ENCODE measurements around the gene ATP2B3.

ATP2B3 gene

DNA sequence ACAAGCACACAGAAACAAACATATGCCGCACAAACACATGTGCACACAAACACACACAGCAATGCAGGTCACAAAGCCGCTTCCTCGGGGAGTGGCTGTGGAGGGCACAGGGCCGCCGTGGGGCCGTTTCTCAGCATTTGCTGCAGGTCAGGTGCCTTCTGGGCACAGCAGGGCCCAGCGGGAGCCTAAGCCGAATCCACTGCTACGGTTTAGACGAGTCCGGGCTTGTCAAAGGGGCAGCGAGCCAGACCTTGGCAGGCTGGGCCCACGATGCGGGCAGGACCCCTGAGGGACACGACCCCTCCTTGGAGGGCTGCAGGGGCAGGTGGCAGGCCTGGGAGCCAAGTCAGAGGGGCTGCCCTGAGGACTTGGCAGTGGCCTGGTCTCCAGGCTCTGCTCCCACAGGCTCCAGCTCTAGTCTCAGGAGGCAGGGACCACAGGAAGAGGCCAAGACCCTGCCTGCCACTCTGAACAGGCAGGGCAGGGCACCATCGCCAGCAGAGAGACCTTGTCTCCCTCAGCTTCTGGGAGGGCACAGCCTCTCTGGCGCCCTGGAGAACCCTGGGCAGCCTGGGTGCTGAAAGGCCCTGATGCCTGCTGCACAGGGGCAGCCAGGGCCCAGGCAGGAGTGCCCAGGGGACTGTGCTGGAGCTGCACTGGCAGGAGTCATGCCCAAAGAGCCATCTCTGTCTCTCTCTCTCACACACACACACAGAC is 5.5 kb upstream of the ATP2B3 start:
- Histone ChIP-seq H3K9me3 (ENCODE audit: control insufficient read depth in 1 of 2, low read length in 2 of 2) (no peaks in the 10 kb centered on the region), H3K27me3 (ENCODE audit: low read depth, low read length) (no peaks in the 10 kb centered on the region), H3K36me3 (ENCODE audit: control insufficient read depth in 1 of 2, insufficient read depth in 2 of 2, low read length in 2 of 2) (no peaks in the 10 kb centered on the region), H3K4me1 (ENCODE audit: control insufficient read depth in 1 of 2, insufficient read depth in 2 of 2, low read length in 2 of 2) (no peaks in the 10 kb centered on the region), H3K4me3 (ENCODE audit: low read depth in 1 of 2, low read length in 2 of 2) (no peak overlapping the region), H3K27ac (ENCODE audit: low read length) (no peak overlapping the region)

DNA sequence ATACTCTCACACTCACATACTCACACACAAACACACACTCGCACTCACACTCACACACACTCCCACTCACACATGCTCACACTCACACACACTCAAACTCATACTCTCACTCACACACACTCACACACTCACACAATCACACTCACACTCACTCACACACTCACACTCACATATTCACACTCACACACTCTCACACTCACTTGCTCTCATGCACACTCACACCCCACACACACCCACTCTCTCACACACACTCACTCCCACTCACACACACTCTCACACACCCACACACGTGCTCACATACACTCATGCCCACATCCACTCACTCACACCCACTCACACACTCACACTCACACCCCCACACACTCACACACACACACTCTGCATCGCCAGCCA is 4.9 kb upstream of the ATP2B3 start:
- H3K9me3 ChIP-seq (ENCODE audit: control insufficient read depth in 1 of 2, low read length in 2 of 2): no peaks in the 10 kb centered on the region
- H3K4me3 ChIP-seq (ENCODE audit: low read depth in 1 of 2, low read length in 2 of 2): no peak overlapping the region
- no peaks in the 10 kb centered on the region for H3K36me3 ChIP-seq (ENCODE audit: control insufficient read depth in 1 of 2, insufficient read depth in 2 of 2, low read length in 2 of 2)
- H3K27ac ChIP-seq (ENCODE audit: low read length): no peak overlapping the region
- H3K27me3 ChIP-seq (ENCODE audit: low read depth, low read length): no peaks in the 10 kb centered on the region
- no peaks in the 10 kb centered on the region for H3K4me1 ChIP-seq (ENCODE audit: control insufficient read depth in 1 of 2, insufficient read depth in 2 of 2, low read length in 2 of 2)

DNA sequence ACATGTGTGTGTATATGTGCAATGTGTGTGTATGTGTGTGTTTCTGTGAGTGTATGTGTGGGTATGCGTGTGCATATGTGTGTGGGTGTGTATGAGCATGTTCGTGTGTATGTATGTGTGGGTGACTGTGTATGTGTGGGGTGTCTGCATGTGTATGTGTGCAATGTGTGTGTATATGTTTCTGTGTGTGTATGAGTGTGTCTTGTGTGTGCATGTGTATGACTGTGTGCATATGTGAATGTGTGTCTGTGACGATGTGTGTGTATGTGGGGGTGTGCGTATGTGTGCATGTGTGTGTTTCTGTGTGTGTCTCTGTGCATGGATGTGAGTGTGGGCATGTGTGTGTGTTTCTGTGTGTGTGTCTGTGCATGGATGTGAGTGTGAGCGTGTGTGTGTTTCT is 4.2 kb upstream of the ATP2B3 start:
- Histone ChIP-seq H3K27ac (ENCODE audit: low read length) (no peak overlapping the region), H3K4me1 (ENCODE audit: control insufficient read depth in 1 of 2, insufficient read depth in 2 of 2, low read length in 2 of 2) (peaks cover 0 to 4% of the 10 kb centered on the region in 2 donors), H3K9me3 (ENCODE audit: control insufficient read depth in 1 of 2, low read length in 2 of 2) (no peaks in the 10 kb centered on the region), H3K4me3 (ENCODE audit: low read depth in 1 of 2, low read length in 2 of 2) (no peak overlapping the region), H3K27me3 (ENCODE audit: low read depth, low read length) (peaks cover 1% of the 10 kb centered on the region), H3K36me3 (ENCODE audit: control insufficient read depth in 1 of 2, insufficient read depth in 2 of 2, low read length in 2 of 2) (no peaks in the 10 kb centered on the region)

DNA sequence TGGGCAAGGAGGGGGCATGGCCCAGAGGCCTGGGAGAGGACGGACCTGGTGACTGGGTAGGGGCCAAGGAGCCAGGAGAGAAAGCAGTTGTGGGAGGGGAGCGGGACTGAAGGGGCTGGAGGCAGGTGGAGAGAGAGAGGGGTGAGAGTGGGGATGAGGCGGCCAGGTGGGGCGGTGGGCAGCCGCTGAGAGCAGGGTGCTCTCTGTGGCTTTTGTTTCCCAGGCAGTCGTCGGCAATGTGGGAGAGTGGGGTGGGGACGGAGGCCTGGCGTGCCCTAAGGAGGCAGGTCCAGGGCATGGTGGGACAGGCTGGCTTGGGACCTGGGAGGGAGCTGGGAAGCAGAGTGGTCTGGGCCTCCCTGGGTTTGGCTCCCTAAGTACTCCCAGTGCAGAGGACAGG is 3.2 kb upstream of the ATP2B3 start:
- Histone ChIP-seq H3K9me3 (ENCODE audit: control insufficient read depth in 1 of 2, low read length in 2 of 2) (no peaks in the 10 kb centered on the region), H3K27ac (ENCODE audit: low read length) (no peak overlapping the region), H3K27me3 (ENCODE audit: low read depth, low read length) (peaks cover 10% of the 10 kb centered on the region), H3K36me3 (ENCODE audit: control insufficient read depth in 1 of 2, insufficient read depth in 2 of 2, low read length in 2 of 2) (no peaks in the 10 kb centered on the region), H3K4me1 (ENCODE audit: control insufficient read depth in 1 of 2, insufficient read depth in 2 of 2, low read length in 2 of 2) (peaks cover 0 to 5% of the 10 kb centered on the region in 2 donors), H3K4me3 (ENCODE audit: low read depth in 1 of 2, low read length in 2 of 2) (no peak overlapping the region)

DNA sequence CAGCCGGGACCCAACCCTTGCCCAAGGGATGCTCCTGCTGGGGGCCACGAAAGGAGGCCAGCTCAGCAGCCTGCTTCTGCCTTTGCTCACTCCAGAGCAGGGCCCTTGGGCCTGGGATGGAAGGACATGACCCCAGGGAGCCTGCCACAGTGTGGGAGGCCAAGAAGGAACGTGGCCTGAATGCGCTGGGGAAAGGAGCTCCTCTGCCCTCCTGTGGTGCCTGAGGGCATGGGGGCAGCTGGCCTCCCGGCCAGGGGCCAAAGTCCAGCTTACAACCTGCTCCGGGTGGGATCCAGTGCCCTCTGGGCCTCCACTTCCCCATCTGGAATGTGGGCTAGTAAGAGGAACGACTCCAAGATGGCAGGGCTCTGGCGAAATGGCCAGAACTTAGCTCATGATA is 2.0 kb upstream of the ATP2B3 start:
- Histone ChIP-seq H3K36me3 (ENCODE audit: control insufficient read depth in 1 of 2, insufficient read depth in 2 of 2, low read length in 2 of 2) (no peaks in the 10 kb centered on the region), H3K27ac (ENCODE audit: low read length) (no peak overlapping the region), H3K4me3 (ENCODE audit: low read depth in 1 of 2, low read length in 2 of 2) (no peak overlapping the region), H3K9me3 (ENCODE audit: control insufficient read depth in 1 of 2, low read length in 2 of 2) (no peaks in the 10 kb centered on the region), H3K4me1 (ENCODE audit: control insufficient read depth in 1 of 2, insufficient read depth in 2 of 2, low read length in 2 of 2) (peaks cover 0 to 5% of the 10 kb centered on the region in 2 donors), H3K27me3 (ENCODE audit: low read depth, low read length) (peaks cover 10% of the 10 kb centered on the region)

DNA sequence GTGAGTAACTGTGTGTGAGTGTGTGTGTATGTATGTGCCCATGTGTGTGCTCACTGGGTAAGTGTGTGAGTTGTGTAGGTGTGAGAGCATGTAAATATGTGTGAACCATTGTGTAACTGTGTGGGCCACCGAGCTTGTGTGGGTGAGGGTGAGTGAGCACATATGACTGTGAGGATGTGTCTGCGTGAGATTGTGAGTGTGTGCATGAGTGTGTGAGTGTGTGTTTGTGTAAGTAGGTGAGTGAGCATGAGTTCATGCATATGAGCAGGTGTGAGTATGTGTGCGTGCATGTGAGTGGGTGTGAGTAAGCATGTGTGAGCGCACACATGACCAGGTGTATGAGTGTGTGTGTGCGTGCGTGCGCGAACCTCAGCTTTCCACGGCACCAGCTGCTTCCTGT is 1.4 kb upstream of the ATP2B3 start:
- Histone ChIP-seq H3K27me3 (ENCODE audit: low read depth, low read length) (peaks cover 10% of the 10 kb centered on the region), H3K4me1 (ENCODE audit: control insufficient read depth in 1 of 2, insufficient read depth in 2 of 2, low read length in 2 of 2) (peaks cover 0 to 8% of the 10 kb centered on the region in 2 donors)

DNA sequence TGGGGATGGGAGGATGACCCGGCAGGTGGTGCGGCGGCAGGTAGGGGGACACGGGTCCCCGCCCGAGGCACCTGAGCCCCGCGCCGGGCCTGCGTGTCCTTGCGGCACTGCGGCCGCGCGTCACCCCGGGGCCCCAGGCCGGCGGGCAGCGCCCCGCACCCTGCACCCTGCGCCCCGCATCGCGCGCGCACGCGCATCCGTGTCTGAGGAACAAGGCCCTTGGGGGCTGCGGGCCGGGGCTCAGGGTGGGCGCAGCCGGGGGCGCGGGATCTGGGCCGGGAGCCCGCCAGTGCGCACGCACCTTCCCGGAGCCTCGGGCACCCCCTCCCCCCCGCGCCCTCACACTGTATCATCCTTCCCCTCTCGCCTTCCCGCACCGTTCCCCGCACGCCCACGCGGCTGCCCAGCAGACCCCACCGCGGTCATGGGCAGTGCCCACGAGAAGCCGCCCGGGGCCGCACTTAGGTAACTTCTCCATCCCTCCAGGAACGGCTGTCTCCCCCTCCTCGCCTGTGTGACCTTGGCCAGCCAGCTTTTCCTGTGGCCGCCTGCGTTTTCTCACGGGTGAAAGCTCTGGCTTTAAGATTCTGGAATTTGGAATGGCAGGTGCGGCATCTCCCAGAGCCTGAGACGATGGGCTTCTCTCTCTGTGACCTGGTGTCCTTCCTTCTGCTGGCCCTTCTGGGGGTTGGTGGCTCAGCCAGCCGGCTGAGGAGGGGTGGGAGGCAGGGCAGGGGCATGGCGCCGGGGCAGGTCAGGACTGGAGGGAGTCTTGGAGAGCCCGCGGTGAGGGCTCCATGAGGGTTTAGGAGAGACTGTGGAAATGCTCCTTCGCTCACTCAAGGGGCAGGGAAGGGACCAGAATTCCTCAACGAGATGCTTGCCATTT is 748 bp downstream of the ATP2B3 start:
- Histone ChIP-seq H3K4me3 (ENCODE audit: low read depth in 1 of 2, low read length in 2 of 2) (no peak overlapping the region), H3K9me3 (ENCODE audit: control insufficient read depth in 1 of 2, low read length in 2 of 2) (no peaks in the 10 kb centered on the region), H3K36me3 (ENCODE audit: control insufficient read depth in 1 of 2, insufficient read depth in 2 of 2, low read length in 2 of 2) (no peaks in the 10 kb centered on the region), H3K4me1 (ENCODE audit: control insufficient read depth in 1 of 2, insufficient read depth in 2 of 2, low read length in 2 of 2) (peaks cover 0 to 10% of the 10 kb centered on the region in 2 donors), H3K27me3 (ENCODE audit: low read depth, low read length) (peaks cover 10% of the 10 kb centered on the region), H3K27ac (ENCODE audit: low read length) (no peak overlapping the region)

More for the DNA sequence above, 1.4 kb upstream of the ATP2B3 start:
- H3K27ac ChIP-seq (ENCODE audit: low read length): no peak overlapping the region
- H3K36me3 ChIP-seq (ENCODE audit: control insufficient read depth in 1 of 2, insufficient read depth in 2 of 2, low read length in 2 of 2): no peaks in the 10 kb centered on the region
- H3K4me3 ChIP-seq (ENCODE audit: low read depth in 1 of 2, low read length in 2 of 2): no peak overlapping the region
- H3K9me3 ChIP-seq (ENCODE audit: control insufficient read depth in 1 of 2, low read length in 2 of 2): no peaks in the 10 kb centered on the region

DNA sequence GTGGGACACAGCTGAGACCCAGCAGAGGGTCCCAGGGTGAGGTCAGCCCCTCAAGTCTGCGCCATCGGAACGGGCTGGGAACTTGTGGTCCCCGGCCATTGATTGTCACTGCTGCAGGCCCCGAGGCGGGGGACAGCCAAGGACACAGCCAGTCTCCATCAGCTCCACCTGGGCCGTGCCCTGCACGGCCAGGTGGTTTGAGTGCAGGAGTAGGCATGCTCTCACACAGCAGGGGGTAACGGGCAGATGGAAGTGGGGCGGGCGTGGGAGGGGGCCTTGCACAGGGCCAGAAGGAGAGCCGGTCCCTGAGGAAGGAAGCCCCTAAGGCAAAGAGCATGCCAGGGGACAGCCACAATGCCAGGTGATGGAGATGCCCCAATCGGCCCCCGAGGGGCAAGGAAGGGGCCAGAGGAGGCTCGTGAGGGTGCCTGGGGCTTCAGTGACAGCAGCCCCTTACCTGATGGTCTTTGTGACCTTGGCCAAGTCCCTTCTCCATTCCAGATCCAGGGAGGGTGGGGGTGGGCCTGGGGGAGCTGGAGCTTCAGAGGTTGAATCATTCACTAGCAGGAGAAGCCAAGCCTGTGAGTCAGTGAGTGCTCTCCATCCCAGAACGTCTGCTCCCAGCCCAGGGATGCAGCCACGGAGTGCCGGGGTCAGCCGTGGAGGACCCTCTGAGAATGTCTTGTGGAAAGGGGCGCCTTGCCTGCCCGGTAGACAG is 2.3 kb downstream of the ATP2B3 start:
- Histone ChIP-seq H3K4me1 (ENCODE audit: control insufficient read depth in 1 of 2, insufficient read depth in 2 of 2, low read length in 2 of 2) (peaks cover 0 to 10% of the 10 kb centered on the region in 2 donors), H3K4me3 (ENCODE audit: low read depth in 1 of 2, low read length in 2 of 2) (no peak overlapping the region), H3K27ac (ENCODE audit: low read length) (no peak overlapping the region), H3K9me3 (ENCODE audit: control insufficient read depth in 1 of 2, low read length in 2 of 2) (no peaks in the 10 kb centered on the region), H3K27me3 (ENCODE audit: low read depth, low read length) (peaks cover 10% of the 10 kb centered on the region), H3K36me3 (ENCODE audit: control insufficient read depth in 1 of 2, insufficient read depth in 2 of 2, low read length in 2 of 2) (no peaks in the 10 kb centered on the region)

DNA sequence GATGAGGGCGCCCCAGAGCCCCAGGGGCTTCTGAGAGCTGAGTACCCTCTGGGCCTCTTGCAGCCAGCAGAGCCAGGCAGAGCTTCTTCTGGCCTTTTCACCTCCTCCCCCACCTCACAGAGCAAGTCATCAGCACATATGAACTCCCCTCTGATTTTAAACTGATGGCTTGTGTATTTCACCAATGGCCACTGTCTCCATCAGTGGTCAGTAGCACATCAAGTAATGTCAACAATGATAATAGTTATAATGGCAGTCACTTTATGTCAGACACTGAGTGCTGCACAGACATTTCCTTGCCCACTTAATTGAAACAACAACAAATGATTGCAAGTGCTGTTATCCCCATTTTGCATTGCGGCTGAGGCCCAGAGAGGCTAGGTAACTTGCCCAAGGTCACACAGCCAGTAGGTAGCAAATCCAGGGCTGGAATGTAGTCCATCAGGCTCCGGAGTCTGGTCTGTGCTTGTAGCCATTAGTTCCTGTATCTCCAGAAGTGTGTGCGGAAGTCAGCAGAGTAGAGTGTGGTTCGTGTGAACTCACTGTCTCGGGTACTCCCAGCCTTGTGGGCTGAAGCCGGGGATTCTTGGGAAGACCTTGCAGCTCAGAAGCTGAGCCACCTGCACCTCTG is 3.0 kb downstream of the ATP2B3 start:
- Histone ChIP-seq H3K4me1 (ENCODE audit: control insufficient read depth in 1 of 2, insufficient read depth in 2 of 2, low read length in 2 of 2) (peaks cover 0 to 10% of the 10 kb centered on the region in 2 donors), H3K9me3 (ENCODE audit: control insufficient read depth in 1 of 2, low read length in 2 of 2) (no peaks in the 10 kb centered on the region), H3K4me3 (ENCODE audit: low read depth in 1 of 2, low read length in 2 of 2) (no peak overlapping the region), H3K36me3 (ENCODE audit: control insufficient read depth in 1 of 2, insufficient read depth in 2 of 2, low read length in 2 of 2) (no peaks in the 10 kb centered on the region), H3K27ac (ENCODE audit: low read length) (no peak overlapping the region), H3K27me3 (ENCODE audit: low read depth, low read length) (peaks cover 10% of the 10 kb centered on the region)

DNA sequence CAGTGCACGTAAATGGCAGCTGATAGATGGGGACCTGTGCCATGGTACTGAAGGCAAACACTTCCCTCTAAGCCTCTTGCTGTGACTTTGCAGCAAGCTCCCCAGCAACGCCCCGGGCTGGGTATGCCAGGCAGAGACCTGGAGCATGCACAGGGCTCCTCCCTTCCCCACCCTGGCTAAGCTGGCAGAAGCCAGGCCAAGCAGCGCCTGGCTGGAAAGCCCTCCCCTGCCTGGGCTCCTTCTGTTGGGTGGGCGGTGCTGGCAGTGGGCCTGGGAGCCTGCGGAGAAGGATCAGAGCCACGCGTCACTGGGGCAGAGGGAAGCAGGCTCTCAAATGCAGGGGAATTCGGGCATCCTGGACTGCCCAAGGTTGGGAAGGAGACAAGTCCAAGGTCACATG is 3.6 kb downstream of the ATP2B3 start:
- H3K4me3 ChIP-seq (ENCODE audit: low read depth in 1 of 2, low read length in 2 of 2): no peak overlapping the region
- H3K4me1 ChIP-seq (ENCODE audit: control insufficient read depth in 1 of 2, insufficient read depth in 2 of 2, low read length in 2 of 2): peaks cover 0 to 10% of the 10 kb centered on the region in 2 donors
- no peak overlapping the region for H3K27ac ChIP-seq (ENCODE audit: low read length)
- H3K36me3 ChIP-seq (ENCODE audit: control insufficient read depth in 1 of 2, insufficient read depth in 2 of 2, low read length in 2 of 2): no peaks in the 10 kb centered on the region
- no peaks in the 10 kb centered on the region for H3K9me3 ChIP-seq (ENCODE audit: control insufficient read depth in 1 of 2, low read length in 2 of 2)
- peaks cover 10% of the 10 kb centered on the region for H3K27me3 ChIP-seq (ENCODE audit: low read depth, low read length)

DNA sequence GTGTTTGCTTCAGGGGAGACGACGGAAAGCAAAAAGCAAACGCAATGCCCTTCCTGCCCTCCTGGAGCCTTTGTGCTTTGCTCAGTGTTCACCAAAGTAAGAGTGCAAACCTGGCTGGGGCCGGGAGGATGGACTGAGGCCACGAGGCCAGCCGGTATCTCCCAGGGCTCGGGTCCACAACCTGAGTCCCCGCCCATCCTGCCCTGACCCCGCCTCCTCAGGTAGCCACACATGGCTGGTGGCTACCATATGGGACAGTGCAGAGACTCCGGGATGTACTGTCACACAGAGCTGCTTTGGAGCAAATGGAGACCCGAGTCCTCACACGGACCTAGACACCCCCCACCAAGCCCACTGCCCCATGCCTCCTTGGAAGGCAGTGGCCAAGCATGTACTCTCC is 4.8 kb downstream of the ATP2B3 start:
- Histone ChIP-seq H3K4me1 (ENCODE audit: control insufficient read depth in 1 of 2, insufficient read depth in 2 of 2, low read length in 2 of 2) (peaks cover 0 to 10% of the 10 kb centered on the region in 2 donors), H3K27me3 (ENCODE audit: low read depth, low read length) (peaks cover 10% of the 10 kb centered on the region), H3K27ac (ENCODE audit: low read length) (no peak overlapping the region), H3K9me3 (ENCODE audit: control insufficient read depth in 1 of 2, low read length in 2 of 2) (no peaks in the 10 kb centered on the region), H3K36me3 (ENCODE audit: control insufficient read depth in 1 of 2, insufficient read depth in 2 of 2, low read length in 2 of 2) (no peaks in the 10 kb centered on the region), H3K4me3 (ENCODE audit: low read depth in 1 of 2, low read length in 2 of 2) (no peak overlapping the region)
